Measurements from ENCODE around the gene SLC38A10.

The SLC38A10 gene

GRCh38 chr17:81251709-81252301, 43.3 kb downstream of the SLC38A10 start:
- Histone ChIP-seq H3K36me3 (ENCODE audit: insufficient read depth, low read length) (no peaks in the 10 kb centered on the region), H3K4me1 (ENCODE audit: insufficient read depth, low read length, severe bottlenecking) (peaks cover 39% of the 10 kb centered on the region), H3K9me2 (ENCODE audit: low read depth, low read length) (no peaks in the 10 kb centered on the region), H3F3A (ENCODE audit: insufficient read depth, low read length) (peaks cover 9% of the 10 kb centered on the region), H3K79me2 (ENCODE audit: insufficient read depth, low read length) (no peaks in the 10 kb centered on the region), H3K9me3 (ENCODE audit: low read length) (no peaks in the 10 kb centered on the region), H4K20me1 (ENCODE audit: insufficient read depth, low read length) (no peaks in the 10 kb centered on the region), H3K27me3 (ENCODE audit: insufficient read depth, low read length) (no peaks in the 10 kb centered on the region), H3K27ac (ENCODE audit: low read depth, low read length, poor library complexity, severe bottlenecking) (peak overlapping the region; percentile 98), H3K4me3 (ENCODE audit: low read depth, low read length, poor library complexity, severe bottlenecking) (peak overlapping the region; percentile 43), H2AFZ (ENCODE audit: low read length) (no peak overlapping the region), H3K9ac (ENCODE audit: low read length) (peak overlapping the region; percentile 63), H3K4me2 (ENCODE audit: low read length) (peak overlapping the region; percentile 57)
- no peak for TF ChIP-seq EZH2 (IDR thresholded peaks at IDR 0.05; ENCODE audit: borderline replicate concordance, low read length)

- TF ChIP-seq CTCF (IDR thresholded peaks at IDR 0.05; ENCODE audit: low read length) (no peak), EZH2 (IDR thresholded peaks at IDR 0.05; ENCODE audit: borderline replicate concordance, low read length) (no peak)
- Histone ChIP-seq H3K27ac (ENCODE audit: low read depth, low read length, poor library complexity, severe bottlenecking) (peak overlapping the region; percentile 98), H3K79me2 (ENCODE audit: insufficient read depth, low read length) (no peaks in the 10 kb centered on the region), H3F3A (ENCODE audit: insufficient read depth, low read length) (peaks cover 9% of the 10 kb centered on the region), H2AFZ (ENCODE audit: low read length) (no peak overlapping the region), H3K9me2 (ENCODE audit: low read depth, low read length) (no peaks in the 10 kb centered on the region), H3K9ac (ENCODE audit: low read length) (peak overlapping the region; percentile 63), H3K27me3 (ENCODE audit: insufficient read depth, low read length) (no peaks in the 10 kb centered on the region), H4K20me1 (ENCODE audit: insufficient read depth, low read length) (no peaks in the 10 kb centered on the region), H3K4me1 (ENCODE audit: insufficient read depth, low read length, severe bottlenecking) (peaks cover 39% of the 10 kb centered on the region), H3K9me3 (ENCODE audit: low read length) (no peaks in the 10 kb centered on the region), H3K4me3 (ENCODE audit: low read depth, low read length, poor library complexity, severe bottlenecking) (peak overlapping the region; percentile 43), H3K36me3 (ENCODE audit: insufficient read depth, low read length) (no peaks in the 10 kb centered on the region), H3K4me2 (ENCODE audit: low read length) (peak overlapping the region; percentile 57)
These were observed 43.9 kb downstream of the SLC38A10 start for GRCh38 chr17:81251094-81251708.

GRCh38 chr17:81250286-81251093, 44.6 kb downstream of the SLC38A10 start:
- TF ChIP-seq CTCF (IDR thresholded peaks at IDR 0.05; ENCODE audit: low read length) (peak; percentile 36; the same call in 1 of the 2 replicates), EZH2 (IDR thresholded peaks at IDR 0.05; ENCODE audit: borderline replicate concordance, low read length) (no peak)
- Histone ChIP-seq H3K27ac (ENCODE audit: low read depth, low read length, poor library complexity, severe bottlenecking) (peak overlapping the region; percentile 98), H3K9me2 (ENCODE audit: low read depth, low read length) (no peaks in the 10 kb centered on the region), H3K9ac (ENCODE audit: low read length) (peak overlapping the region; percentile 63), H3K27me3 (ENCODE audit: insufficient read depth, low read length) (no peaks in the 10 kb centered on the region), H3K79me2 (ENCODE audit: insufficient read depth, low read length) (no peaks in the 10 kb centered on the region), H3K36me3 (ENCODE audit: insufficient read depth, low read length) (no peaks in the 10 kb centered on the region), H3K4me1 (ENCODE audit: insufficient read depth, low read length, severe bottlenecking) (peaks cover 43% of the 10 kb centered on the region), H3K4me2 (ENCODE audit: low read length) (peak overlapping the region; percentile 57), H3K4me3 (ENCODE audit: low read depth, low read length, poor library complexity, severe bottlenecking) (peak overlapping the region; percentile 43), H2AFZ (ENCODE audit: low read length) (no peak overlapping the region), H3F3A (ENCODE audit: insufficient read depth, low read length) (peaks cover 9% of the 10 kb centered on the region), H3K9me3 (ENCODE audit: low read length) (no peaks in the 10 kb centered on the region), H4K20me1 (ENCODE audit: insufficient read depth, low read length) (no peaks in the 10 kb centered on the region)

Data from OCI-LY1 (cell line).